22Rv1 (cell line): Measurements from ENCODE around the gene PGC.

Experiments used
- H3K27ac ChIP-seq: fragments of 450-650 bp; 2 replicates; pipeline ENCODE4 v1.5.1; 2017
- CTCF ChIP-seq: fragments of 450-650 bp; IDR thresholded peaks from 2 replicates; pipeline ENCODE4 v1.5.1; 2017; ENCODE audit warnings: mild to moderate bottlenecking
- ZFX ChIP-seq: fragments of 450-650 bp; IDR thresholded peaks from 2 replicates; pipeline ENCODE4 v1.6.1; 2017; ENCODE audit warnings: antibody characterized with exemption, borderline replicate concordance

Gene PGC

DNA sequence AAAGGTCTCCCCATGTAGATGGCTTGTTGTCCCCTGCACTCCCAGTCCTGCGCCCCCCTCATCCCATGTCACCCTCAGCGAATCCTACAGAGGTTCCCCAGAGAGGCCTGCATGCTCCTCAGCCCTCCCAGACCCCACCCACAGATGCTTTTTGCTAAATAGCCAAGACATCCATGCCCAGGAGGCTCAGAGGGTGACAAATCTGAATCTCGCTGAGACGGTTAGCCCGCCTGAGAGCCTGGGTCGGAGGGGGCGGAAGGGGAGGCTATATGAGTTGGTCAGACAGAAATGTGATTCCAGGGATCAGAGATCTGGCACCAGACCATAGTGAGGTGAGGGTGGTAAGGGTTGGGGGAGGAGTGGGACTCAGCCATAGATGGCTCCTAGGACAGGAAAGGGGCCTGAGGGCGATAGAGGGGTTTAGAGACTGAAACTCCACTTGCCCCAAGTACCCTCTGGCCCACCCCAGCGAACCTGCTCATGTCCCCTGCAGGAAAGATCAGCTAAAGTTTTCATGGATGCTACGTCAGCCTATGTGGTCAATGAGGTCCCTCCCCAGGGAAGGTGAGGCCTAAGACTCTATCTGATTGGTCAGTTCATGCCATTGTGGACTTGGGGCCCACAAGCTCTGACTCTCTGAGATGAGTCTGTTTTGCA is 45.0 kb downstream of the PGC start:
- no peak overlapping the region for H3K27ac ChIP-seq
- TF ChIP-seq ZFX (no peak), CTCF (no peak)

- TF ChIP-seq ZFX (no peak), CTCF (no peak)
- H3K27ac ChIP-seq: no peak overlapping the region
Observed at GRCh38 chr6:41700463-41701347, 46.5 kb downstream of the PGC start.

DNA sequence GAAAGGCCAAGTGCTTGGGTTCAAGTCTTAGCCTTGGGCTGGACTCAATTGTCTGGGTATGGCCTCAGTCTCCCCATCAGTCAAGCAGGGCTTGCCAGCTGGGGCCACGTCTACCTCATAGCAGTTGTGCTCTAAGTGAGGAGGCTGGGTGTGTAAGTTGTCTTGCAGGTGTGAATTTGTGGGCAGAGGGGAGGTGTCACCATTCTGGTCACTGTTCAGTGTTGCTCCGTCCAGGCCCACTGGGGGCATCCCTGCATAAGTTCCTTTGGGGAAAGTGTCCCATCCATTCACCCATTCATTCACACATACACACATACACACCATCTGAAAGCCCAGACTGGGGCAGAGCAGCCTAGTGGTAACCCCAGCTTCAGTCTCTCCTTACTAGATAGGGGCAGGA is 48.1 kb downstream of the PGC start:
- TF ChIP-seq CTCF (no peak), ZFX (no peak)
- no peak overlapping the region for H3K27ac ChIP-seq

GRCh38 chr6:41697861-41698781 is 49.1 kb downstream of the PGC start:
- TF ChIP-seq CTCF: no peak
- no peak for TF ChIP-seq ZFX
- H3K27ac ChIP-seq: no peak overlapping the region

DNA sequence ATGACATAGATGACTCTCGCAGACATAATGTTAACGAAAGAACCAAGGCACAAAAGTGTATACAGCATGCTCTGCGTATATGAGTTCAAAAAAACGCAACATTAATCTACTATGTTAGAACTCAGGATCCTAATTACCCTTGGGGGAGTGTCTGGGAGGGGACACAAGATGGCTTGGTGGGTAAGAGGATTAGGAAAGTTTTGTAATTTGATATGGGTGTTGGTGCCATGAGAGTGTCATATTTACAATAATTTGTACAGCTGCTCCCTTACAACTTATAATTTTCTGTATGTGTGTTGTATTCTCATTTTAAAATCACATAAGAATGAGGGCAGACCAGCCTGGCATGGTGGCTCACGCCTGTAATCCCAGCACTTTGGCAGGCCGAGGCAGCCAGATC is 50.4 kb downstream of the PGC start:
- no peak overlapping the region for H3K27ac ChIP-seq
- TF ChIP-seq CTCF (no peak), ZFX (no peak)

DNA sequence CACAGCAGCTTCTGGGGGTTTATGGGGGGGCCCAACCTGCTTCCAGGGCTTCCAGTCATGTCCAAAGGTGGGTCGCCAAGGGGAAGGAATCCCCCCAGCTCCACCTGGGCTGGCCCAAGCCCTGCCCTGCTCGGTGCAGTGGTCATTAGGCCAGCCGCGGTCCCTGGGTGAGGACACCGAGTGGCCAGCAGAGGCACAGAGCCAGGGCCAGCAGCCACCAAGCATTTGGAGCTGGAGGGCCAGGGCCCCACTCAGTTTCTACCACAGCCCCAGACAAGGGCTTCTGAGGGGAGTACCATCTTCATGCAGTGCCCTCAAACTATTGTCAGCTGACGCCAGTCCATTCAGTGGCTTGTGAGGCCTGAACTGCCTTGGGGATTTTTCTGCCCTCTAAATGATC is 51.4 kb downstream of the PGC start:
- TF ChIP-seq CTCF (no peak), ZFX (no peak)
- no peak overlapping the region for H3K27ac ChIP-seq
